GM19397 (cell line): ENCODE results near the gene CYP4A22.
"Not testable (repeated sequence)": the region's sequence is repeated elsewhere in the genome, so short reads cannot be mapped to it uniquely, and the experiment has no call there.

ENCODE experiments used
- ATAC-seq: cut with Tn5 transposase; IDR thresholded peaks from one replicate; pipeline ENCODE4 v1.9.1; 2021; ENCODE audit warnings: mild to moderate bottlenecking, moderate library complexity; ENCODE audit not compliant: unreplicated experiment

The CYP4A22 gene

GRCh38 chr1:47184090-47184821, 47.0 kb downstream of the CYP4A22 start:
- no peak for ATAC-seq

GRCh38 chr1:47184822-47185677, 47.8 kb downstream of the CYP4A22 start:
- no peak for ATAC-seq

GRCh38 chr1:47186267-47187185, 49.3 kb downstream of the CYP4A22 start:
- no peak for ATAC-seq

DNA sequence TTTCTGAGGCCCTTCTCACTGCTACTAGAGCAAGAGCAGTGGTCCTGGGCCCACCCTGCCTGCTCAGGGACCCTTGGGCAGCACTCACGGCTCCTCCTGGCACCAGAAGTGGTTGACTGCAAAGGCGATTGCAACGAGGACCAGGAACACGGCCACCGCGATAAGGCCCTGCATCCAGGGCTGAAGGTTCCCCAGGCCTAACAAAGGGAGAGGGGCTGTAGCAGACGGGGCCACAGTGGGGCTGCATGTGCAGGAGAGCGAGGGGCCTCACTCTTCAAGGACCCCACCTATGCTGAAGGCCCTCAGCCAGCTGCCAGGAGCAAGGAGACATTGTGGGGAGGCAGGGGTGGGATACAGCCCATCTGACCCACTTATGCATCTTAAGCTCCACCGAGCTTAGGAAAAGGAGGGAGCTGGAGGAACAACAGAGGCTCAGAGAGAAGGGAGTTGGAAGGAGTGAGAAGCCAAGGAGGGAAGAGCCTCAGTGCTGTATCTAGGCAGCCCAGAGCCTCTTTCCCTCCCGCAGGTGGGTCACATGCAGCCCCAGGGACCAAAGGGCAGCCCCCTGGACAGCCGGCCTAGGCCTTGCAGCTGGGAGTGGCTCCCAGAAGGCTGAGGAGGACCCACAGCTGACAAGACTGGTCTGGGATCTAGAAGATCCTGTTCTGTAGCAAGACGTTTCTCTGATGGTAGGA, 50.1 kb downstream of the CYP4A22 start:
- no peak for ATAC-seq

DNA sequence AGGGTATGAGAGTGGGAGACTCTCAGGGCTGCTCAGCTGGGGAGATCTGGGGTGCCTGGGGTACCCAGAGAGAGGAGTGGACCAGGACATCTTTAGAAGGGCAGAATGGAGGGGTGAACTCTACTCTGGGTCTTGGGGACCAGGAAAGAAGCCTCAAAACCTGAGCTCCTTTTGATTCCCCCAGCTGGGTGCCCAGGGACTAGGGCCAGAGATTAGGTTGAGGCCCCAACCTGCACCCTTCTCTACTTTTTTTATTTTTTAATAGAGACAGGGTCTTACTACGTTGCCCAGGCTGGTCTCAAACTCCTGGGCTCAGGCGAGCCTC, 50.6 kb downstream of the CYP4A22 start:
- ATAC-seq: no peak

DNA sequence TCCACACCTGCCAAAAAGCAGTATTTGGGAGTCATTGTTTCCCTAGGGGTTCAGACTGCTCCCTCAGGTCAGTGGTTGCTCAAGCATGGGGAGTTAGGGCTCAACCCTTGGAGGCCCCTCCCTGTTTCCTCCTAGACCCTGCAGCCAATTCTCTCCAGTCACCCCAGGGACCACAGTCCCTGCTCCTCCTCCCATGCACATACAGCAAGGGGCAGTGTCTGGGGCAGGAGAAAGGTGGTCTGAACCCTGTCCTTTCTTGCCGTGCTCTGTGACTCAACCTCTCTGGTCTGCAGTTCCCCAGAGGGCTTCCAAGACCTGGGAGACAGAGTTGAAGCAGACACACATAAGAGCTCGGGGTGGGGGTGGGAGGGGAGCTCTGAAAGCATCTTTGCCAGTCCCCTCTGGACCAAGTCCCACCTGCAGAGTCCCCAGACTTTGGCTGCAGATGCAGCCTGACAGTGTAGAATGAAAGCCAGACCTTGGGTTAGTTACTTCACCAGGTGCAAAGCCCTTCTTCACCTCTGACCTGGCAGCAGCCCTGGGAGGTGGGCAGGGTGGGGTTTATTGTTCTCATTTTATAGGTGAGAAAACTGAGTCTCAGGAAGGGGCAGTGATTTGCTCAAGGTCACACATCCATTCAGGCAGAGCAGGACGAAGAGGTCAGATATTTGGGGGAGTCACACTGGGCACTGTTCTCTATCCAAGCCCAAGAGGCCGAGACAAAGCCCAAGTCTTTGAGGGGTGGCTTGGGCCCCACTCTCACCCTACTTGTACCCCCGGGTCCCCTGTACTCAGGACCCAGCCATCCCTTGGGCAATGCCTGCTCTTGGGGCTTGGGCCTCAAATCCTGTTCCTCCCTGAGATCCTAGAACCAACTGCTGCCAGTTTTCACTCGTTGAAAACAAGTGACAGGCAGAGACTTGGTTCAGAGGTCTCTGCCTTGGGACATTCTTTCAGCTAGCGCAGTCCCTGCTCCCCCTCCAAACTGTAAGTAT, 51.8 kb downstream of the CYP4A22 start:
- no peak for ATAC-seq

DNA sequence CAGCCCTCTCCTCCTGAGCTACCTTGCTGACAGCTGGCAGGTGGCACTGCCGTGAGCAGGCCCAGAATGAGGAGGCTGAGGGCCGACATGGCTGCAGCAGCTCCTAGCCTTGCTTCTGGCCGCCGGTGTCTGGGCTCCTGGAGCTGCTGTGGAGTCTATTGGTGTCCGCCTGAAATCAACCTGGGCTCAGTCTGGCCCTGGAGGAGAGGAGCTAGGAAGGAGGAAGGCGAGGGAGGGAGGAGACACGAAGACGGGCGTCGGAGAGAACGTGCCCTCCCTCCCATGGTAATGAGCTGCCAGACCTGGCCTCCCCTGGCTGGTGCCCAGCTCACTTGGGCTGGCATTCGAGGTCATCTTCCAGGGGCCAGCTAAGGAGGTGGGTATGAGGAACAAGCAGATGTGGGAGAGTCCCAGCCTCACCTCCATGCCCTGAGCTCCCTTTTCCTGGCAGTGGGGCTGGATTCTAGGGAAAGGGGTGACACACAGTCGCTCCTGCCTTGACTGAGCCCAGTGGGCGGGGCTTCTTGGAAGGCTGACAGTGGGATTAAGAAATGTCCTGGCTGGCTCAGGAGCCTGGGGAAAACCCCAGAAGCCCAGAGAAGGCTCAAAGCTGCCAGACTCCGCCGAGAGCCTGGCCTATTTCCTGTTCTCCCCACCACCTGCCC, 52.7 kb downstream of the CYP4A22 start, which contains the start of gene PDZK1IP1:
PDZK1IP1 (minus strand) TSS at position 193 of the 665 bp plus-strand sequence; CDS start at position 89, 104 bp downstream.
- ATAC-seq: no peak

- ATAC-seq: no peak
Measured at GRCh38 chr1:47190509-47190855, 53.2 kb downstream of the CYP4A22 start.

DNA sequence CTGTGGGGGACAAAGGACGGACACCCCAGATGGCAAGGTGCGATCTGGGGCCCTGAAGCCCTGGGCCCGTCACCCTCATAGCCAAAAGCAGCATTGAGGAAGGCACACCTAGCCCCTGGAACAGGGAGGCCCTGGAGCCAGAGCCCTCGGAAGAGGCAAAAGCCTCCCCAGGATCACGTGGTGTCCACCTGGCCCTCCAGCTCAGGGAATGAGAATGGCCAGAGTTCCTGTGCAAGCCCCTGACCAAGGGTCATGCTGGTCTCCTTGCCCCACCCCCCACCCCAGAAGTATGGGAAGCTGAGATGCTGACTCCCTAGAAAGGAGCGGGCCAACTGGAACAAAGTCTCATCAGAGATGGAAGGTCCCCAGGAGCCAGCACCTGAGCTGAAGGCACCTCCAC, 53.6 kb downstream of the CYP4A22 start:
- ATAC-seq: no peak

- ATAC-seq: no peak
Measured at GRCh38 chr1:47191940-47192457, 54.8 kb downstream of the CYP4A22 start.

DNA sequence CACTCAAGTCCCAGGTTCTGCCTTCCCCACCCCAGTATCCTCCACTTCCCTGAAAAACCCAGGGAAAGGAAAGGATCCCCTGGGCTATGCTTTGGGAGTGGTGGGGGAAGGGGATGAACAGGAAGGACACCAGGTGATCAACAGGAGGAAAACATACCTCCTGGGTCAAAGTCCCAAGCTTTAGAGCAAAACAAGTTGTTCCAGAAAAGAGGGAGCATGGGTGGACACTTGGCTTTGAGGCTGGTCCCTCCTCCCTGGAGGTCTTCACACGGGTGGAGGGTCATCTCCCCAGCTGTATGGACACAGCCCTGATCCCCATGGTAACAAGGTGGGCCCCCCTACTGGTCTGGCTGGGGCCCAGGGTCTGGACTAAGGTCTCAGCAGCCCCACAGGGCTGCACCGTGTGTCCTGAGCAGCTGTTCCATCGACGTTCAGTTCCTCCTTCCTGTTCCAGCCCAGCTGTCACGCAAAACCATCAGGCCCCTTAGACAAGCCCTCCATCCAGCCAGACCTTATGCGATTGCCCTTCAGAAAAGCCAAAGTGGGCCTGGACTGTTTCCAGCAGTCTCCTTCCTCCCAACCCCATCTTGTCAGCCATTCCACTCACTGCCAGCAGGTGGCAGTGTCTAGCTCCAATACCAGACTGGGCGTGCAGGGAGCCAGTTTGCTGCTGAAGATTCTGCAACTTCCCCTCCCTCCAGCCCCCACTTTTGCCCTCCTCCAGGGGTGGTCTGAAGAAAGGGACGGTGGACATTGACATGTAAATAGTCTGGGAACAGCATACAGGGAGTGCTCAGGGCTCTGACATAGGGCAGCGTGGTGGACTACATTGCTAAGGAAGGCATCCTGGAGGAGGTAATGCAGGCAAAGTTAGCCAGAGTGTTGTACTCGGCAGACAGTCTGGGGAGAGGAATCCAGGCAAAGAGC, 55.5 kb downstream of the CYP4A22 start:
- ATAC-seq: no peak

DNA sequence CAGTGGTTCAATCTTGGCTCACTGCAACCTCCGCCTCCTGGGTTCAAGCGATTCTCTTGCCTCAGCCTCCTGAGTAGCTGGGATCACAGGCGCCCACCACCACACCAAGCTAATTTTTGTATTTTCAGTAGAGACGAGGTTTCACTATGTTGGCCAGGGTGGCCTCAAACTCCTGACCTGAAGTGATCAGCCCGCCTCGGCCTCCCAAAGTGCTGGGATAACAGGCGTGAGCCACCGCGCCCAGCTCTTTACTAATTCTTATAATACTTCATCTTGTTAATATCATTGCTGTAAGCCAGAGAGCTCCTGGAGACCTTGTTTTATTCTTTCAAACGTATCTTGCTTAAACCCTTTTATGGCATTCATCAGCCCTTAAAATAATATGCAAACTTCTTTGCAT, 56.3 kb downstream of the CYP4A22 start:
- not testable (repeated sequence) for ATAC-seq

DNA sequence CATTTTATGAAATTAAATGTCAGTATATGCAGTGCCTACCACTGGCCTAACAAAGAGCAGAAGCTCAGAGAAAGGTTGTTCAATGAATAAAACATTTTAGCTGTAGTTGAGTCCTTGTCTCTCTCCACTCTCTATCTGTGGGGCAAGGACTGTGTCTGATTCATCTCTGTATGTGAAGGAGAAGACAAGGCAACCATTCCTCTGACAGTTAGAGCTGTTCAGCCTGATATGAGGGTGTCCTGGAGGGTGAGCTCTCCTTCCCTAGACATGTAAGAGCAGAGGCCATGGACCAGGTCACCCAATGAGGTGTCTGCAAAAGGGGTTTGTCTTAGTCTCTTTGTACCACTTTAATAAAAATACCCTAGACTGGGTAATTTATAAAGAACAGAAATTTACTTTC, 57.1 kb downstream of the CYP4A22 start:
- no peak for ATAC-seq

DNA sequence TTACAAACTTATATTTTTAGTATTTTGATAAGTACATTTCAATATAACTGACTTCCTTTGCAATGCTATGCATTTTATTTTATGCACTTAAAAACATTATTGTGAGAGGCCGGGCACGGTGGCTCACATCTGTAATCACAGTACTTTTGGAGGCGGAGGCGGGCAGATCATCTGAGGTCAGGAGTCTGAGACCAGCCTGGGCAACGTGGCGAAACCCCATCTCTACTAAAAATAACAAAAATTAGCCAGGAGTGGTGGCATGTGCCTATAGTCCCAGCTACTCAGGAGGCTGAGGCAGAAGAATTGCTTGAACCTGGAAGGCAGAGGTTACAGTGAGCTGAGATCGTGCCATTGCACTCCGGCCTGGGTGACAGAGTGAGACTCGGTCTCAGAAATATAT, 58.7 kb downstream of the CYP4A22 start:
- not testable (repeated sequence) for ATAC-seq

DNA sequence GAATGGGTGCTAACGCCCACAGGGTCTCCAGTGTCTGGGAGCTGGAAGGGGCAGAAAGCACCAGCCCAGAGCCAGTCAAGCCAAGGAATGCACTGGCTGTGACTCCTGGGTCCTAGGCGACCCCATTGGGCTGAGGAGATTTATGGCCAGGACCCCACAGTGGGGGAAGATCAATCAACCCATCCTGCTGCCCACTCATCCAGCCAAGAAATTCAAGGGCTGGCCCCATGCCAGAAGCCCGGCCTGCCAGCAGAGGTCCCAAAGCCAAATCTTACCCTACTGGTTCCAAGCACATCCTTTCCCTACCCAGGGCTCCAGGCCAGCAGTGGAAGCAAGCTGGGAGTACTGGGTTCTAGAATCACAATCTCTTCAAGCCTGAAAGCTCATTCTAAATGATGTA, 59.4 kb downstream of the CYP4A22 start:
- no peak for ATAC-seq

DNA sequence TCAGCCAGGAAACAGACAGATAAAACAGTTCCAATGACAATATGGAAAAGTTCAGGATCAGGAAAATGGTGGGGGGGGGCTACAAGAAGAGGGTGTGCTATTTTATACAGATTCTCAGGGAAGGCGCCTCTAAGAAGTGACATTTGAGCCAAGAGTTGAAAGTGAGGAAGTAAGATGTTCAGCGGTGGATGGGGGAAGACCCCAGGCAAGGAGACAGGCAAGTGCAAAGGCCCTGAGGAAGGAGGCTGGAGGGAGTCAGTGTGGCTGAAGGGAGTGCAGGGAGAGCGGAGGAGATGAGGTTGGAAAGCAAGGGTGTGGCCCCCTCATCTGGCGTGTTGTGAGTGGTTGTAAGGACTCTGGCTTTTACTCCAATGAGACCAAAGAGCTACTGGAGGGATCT, 61.0 kb downstream of the CYP4A22 start:
- ATAC-seq: no peak
